ENCODE measurements around the gene VSIG4.
"Not testable (repeated sequence)": the region's sequence is repeated elsewhere in the genome, so short reads cannot be mapped to it uniquely, and the experiment has no call there.

Gene VSIG4

DNA sequence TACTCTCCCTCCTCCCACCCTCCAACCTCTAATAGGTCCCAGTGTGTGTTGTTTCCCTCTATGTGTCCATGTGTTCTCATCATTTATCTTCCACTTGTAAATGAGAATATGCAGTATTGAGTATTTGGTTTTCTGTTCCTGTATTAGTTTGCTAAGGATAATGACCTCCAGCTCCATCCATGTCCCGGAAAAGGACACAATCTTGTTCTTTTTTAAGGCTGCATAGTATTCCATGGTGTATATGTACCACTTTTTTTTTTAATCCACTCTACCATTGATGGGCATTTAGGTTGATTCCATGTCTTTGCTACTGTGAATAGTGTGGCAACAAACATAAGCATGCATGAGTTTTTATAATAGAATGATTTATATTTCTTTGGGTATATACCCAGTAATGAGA, 62.7 kb downstream of the VSIG4 start:
- not testable (repeated sequence) for DNase-seq (ENCODE audit: low read depth)

DNA sequence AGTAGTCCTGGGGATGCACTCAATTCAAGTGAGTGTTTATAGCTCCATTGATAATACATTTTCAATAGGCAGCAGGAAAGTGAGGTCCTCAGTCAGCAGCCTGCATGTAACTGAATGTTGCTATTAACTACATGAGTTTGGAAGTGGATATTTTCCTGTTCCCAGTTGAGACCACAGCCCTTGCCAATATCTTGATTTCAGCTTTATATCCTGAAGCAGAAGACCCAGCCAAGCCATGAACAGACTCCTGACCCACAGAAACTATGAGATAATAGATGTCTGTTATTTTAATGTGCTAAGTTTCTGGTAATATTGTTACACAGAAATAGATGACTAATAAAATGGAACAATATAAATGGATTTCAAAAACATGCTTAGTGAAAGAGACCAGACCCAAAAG, 63.7 kb downstream of the VSIG4 start:
- DNase-seq (ENCODE audit: low read depth), result no peak

DNA sequence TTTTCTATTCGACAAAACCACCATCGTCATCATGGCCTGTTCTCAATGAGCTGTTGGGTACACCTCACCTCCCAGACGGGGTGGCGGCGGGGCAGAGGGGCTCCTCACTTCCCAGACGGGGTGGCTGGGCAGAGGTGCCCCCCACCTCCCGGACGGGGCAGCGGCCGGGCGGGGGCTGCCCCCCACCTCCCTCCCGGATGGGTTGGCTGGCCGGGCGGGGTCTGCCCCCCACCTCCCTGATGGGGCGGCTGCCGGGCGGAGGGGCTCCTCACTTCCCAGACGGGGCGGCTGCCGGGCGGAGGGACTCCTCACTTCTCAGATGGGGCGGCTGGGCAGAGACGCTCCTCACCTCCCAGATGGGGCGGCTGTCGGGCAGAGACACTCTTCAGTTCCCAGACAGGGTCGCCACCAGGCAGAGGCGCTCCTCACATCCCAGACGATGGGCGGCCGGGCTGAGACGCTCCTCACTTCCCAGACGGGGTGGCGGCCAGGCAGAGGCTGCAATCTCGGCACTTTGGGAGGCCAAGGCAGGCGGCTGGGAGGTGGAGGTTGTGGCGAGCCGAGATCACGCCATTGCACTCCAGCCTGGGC, 64.6 kb downstream of the VSIG4 start:
- DNase-seq (ENCODE audit: low read depth), result not testable (repeated sequence)

Data from stromal cell of bone marrow (primary cell).